ENCODE results near the gene NDUFA8.
A peak's percentile ranks its signal among the peaks of the same experiment; 100 is the strongest.

Gene NDUFA8

GRCh38 chr9:122095010-122095767 is 64.4 kb downstream of the NDUFA8 start:
- peak; percentile 48 for DNase-seq
